ENCODE results near the gene FCHSD2. TPM values are rescaled to one million over a fixed set of nuclear protein-coding genes. Genes with fewer than 3 reads are reported as not detected.
A peak's percentile ranks its signal among the peaks of the same experiment; 100 is the strongest.

The FCHSD2 gene
- total and polyA plus RNA-seq, 2 of the 13 experiments (the other 11 are each of a cell fraction or from before 2014, with no cell fraction given), result 20.5 to 24.8 TPM

- TF ChIP-seq ETS1 (CRISPR knock-in tag; IDR thresholded peaks at IDR 0.05) (no peak), E2F2 (CRISPR knock-in tag; IDR thresholded peaks at IDR 0.05; ENCODE audit: borderline replicate concordance) (no peak)
Measured at GRCh38 chr11:73121692-73122091, 20.4 kb downstream of the FCHSD2 start (continued).

GRCh38 chr11:73117071-73117470 is 25.0 kb downstream of the FCHSD2 start:
- Histone ChIP-seq H3K4me2 (ENCODE audit: low read depth, low read length) (no peak overlapping the region), H3K79me2 (ENCODE audit: insufficient read depth, low read length) (peaks cover 56% of the 10 kb centered on the region), H3K4me1 (ENCODE audit: insufficient read depth, low read length) (no peaks in the 10 kb centered on the region), H4K20me1 (ENCODE audit: insufficient read depth, low read length) (peaks cover 12% of the 10 kb centered on the region; the same call in 1 of the 2 replicates), H3K9me3 (ENCODE audit: low read length) (no peaks in the 10 kb centered on the region), H3K36me3 (replicated peaks in 1 of 2; ENCODE audit: control insufficient read depth in 1 of 2, insufficient read depth in 2 of 2, low read length in 2 of 2) (peaks cover 8 to 41% of the 10 kb centered on the region in 2 experiments; a peak in 4 of 5 replicates), H3K9ac (ENCODE audit: insufficient read depth, low read depth, low read length) (no peak overlapping the region), H2AFZ (ENCODE audit: low read length) (no peak overlapping the region), H3K27ac (ENCODE audit: extremely low read length, insufficient read depth, low read length) (no peak overlapping the region), H3K27me3 (ENCODE audit: control insufficient read depth in 1 of 2, insufficient read depth in 2 of 2, low read length in 2 of 2) (no peaks in the 10 kb centered on the region), H3K4me3 (replicated peaks in 1 of 3; ENCODE audit: insufficient read depth in 1 of 3, low read depth in 2 of 3, low read length in 3 of 3) (no peak overlapping the region)
- FAIRE-seq, result no peak
- TSS peak; percentile 4 for BruUV-seq (replicated peaks)
- no peak for ATAC-seq
- DNase-seq (ENCODE audit: low spot score), result no peak
- intact Hi-C loops (cut with micrococcal nuclease; ENCODE audit: unreplicated experiment) (no loop called here), in situ Hi-C loops (cut with HindIII; ENCODE audit: extremely low pct_ligation_motif_present, low pct_unique_long_range_greater_than_20kb) (no loop called here)
- CTCF ChIA-PET (ENCODE audit: low intra/inter-chr PET ratio, low total read pairs), result no interaction called here
- WGBS (ENCODE audit: low lambda C conversion rate), result 96% methylated on average over 2 of the region's 2 CpGs
- POLR2A ChIA-PET, result no interaction called here
- TF ChIP-seq ZNF510 (CRISPR knock-in tag; IDR thresholded peaks at IDR 0.05; ENCODE audit: low read depth) (no peak), ZBTB14 (CRISPR knock-in tag; IDR thresholded peaks at IDR 0.05) (no peak), SRF (IDR thresholded peaks at IDR 0.05; ENCODE audit: low read depth, low read length) (no peak), ZNF362 (CRISPR knock-in tag; IDR thresholded peaks at IDR 0.05; ENCODE audit: borderline replicate concordance) (no peak), TP53 (CRISPR knock-in tag; conservative IDR thresholded peaks at IDR 0.05) (no peak), ZNF20 (CRISPR knock-in tag; IDR thresholded peaks at IDR 0.05) (no peak), ZNF580 (CRISPR knock-in tag; IDR thresholded peaks at IDR 0.05; ENCODE audit: borderline replicate concordance, low read depth) (no peak), ZNF609 (CRISPR knock-in tag; IDR thresholded peaks at IDR 0.05; ENCODE audit: borderline replicate concordance) (no peak), ZSCAN22 (CRISPR knock-in tag; IDR thresholded peaks at IDR 0.05) (no peak), HMGA1 (CRISPR knock-in tag; conservative IDR thresholded peaks at IDR 0.05) (no peak), MEIS2 (CRISPR knock-in tag; IDR thresholded peaks at IDR 0.05) (no peak), SOX5 (CRISPR knock-in tag; IDR thresholded peaks at IDR 0.05; ENCODE audit: borderline replicate concordance) (no peak)
